HL-60 (cell line): Measurements from ENCODE around the gene SIGLEC12.

Source experiments
- GABPA ChIP-seq: IDR thresholded peaks from 2 replicates; pipeline ENCODE4 v1.6.1; 2012; ENCODE audit warnings: low read depth
- POLR2AphosphoS5 ChIP-seq: IDR thresholded peaks from 2 replicates; pipeline ENCODE4 v1.6.1; 2012; ENCODE audit warnings: low read depth

GRCh38 chr19:51509823-51510660 lies 8.4 kb upstream of the SIGLEC12 start:
- no peak for TF ChIP-seq GABPA
- no peak for TF ChIP-seq POLR2AphosphoS5
